PC-9 (cell line): ENCODE measurements around the gene REC114. TPM values are rescaled to one million over a fixed set of nuclear protein-coding genes. Genes with fewer than 3 reads are reported as not detected.

Experiments used
- Bru-seq: library from RNA; stranded (reverse); fragments of 400-500 nt; gene quantifications from one replicate; lab custom pipeline; 2021; lab: Mats Ljungman, UMichigan
- BruChase-seq, 2 experiments: library from RNA; stranded (reverse); fragments of 400-500 nt; gene quantifications; one replicate each; lab custom pipeline; 2021; lab: Mats Ljungman, UMichigan
- BruUV-seq: library from RNA; stranded (reverse); fragments of 400-500 nt; replicated peaks from 2 replicates; lab custom pipeline; 2021; lab: Mats Ljungman, UMichigan
- CTCF ChIA-PET: fragments of 300-600 bp; sonication (Branson Sonifier 250); formaldehyde crosslinking; loops from one replicate; lab custom pipeline; 2022; ENCODE audit warnings: antibody characterized with exemption; lab: Charles Lee
- POLR2A ChIA-PET: fragments of 300-600 bp; sonication (Branson Sonifier 250); formaldehyde crosslinking; loops from one replicate; lab custom pipeline; 2022; ENCODE audit warnings: antibody characterized with exemption; ENCODE audit not compliant: unreplicated experiment; lab: Charles Lee
- DNase-seq, 2 experiments: peaks; one replicate each; pipeline versions ENCODE4 v3.0.0 to v3.0.0-alpha.2; 2015 to 2022; ENCODE audit warnings: mixed read lengths in 1 of 2
- H2AFZ ChIP-seq: fragments of 200-600 bp; sonication (generic); 2 replicates; pipeline ENCODE4 v1.8.1; 2017; ENCODE audit warnings: antibody characterized with exemption
- H3F3A ChIP-seq: fragments of 200-600 bp; sonication (generic); 2 replicates; pipeline ENCODE4 v1.8.1; 2017; ENCODE audit warnings: antibody characterized with exemption, mild to moderate bottlenecking, low read depth; ENCODE audit not compliant: insufficient read depth
- H3K27ac ChIP-seq: fragments of 200-600 bp; sonication (generic); 2 replicates; pipeline ENCODE4 v1.6.1; 2016; ENCODE audit warnings: mixed run types
- H3K27me3 ChIP-seq: fragments of 200-600 bp; sonication (generic); 2 replicates; pipeline ENCODE4 v1.6.1; 2016; ENCODE audit warnings: low read depth, mixed run types; ENCODE audit not compliant: insufficient read depth
- H3K36me3 ChIP-seq: fragments of 200-600 bp; sonication (generic); 2 replicates; pipeline ENCODE4 v1.6.1; 2016; ENCODE audit warnings: low read depth, mixed run types
- H3K4me1 ChIP-seq: fragments of 200-600 bp; sonication (generic); replicated peaks from 2 replicates; pipeline ENCODE4 v1.6.1; 2016; ENCODE audit warnings: mixed run types; ENCODE audit not compliant: insufficient read depth
- H3K4me2 ChIP-seq: fragments of 200-600 bp; sonication (generic); 2 replicates; pipeline ENCODE4 v1.6.1; 2017; ENCODE audit warnings: mixed run types
- H3K4me3 ChIP-seq: fragments of 200-600 bp; sonication (generic); 2 replicates; pipeline ENCODE4 v1.6.1; 2016; ENCODE audit warnings: mixed run types
- H3K79me2 ChIP-seq: fragments of 200-600 bp; sonication (generic); 2 replicates; pipeline ENCODE4 v1.6.1; 2017; ENCODE audit warnings: low read depth, mixed run types
- H3K9me2 ChIP-seq: fragments of 200-600 bp; sonication (generic); 2 replicates; pipeline ENCODE4 v1.8.1; 2017; ENCODE audit warnings: mild to moderate bottlenecking; ENCODE audit not compliant: insufficient read depth
- H3K9me3 ChIP-seq: fragments of 200-600 bp; sonication (generic); 2 replicates; pipeline ENCODE4 v1.8.1; 2016; ENCODE audit warnings: low read depth; ENCODE audit not compliant: insufficient read depth
- H4K20me1 ChIP-seq: fragments of 200-600 bp; sonication (generic); 2 replicates; pipeline ENCODE4 v1.8.1; 2017; ENCODE audit not compliant: insufficient read depth
- EZH2 ChIP-seq: fragments of 200-600 bp; sonication (generic); IDR thresholded peaks from 2 replicates; pipeline ENCODE4 v1.8.0; 2017; ENCODE audit warnings: antibody characterized with exemption, low read depth
- intact Hi-C: fragments of 100-400 bp; cut with micrococcal nuclease; formaldehyde crosslinking; loops from one replicate; pipeline ENCODE4 v1.10.0; 2022; ENCODE audit not compliant: unreplicated experiment
- long read RNA-seq: library from polyadenylated mRNA; stranded (forward); transcript quantifications from one replicate; pipeline ENCODE4 v2.0.0, GENCODE V29; 2022
- total RNA-seq: library from RNA; stranded (reverse); gene quantifications from 2 replicates; pipeline ENCODE4 v1.2.3, GENCODE V29; 2021
- TF ChIP-seq, protein P1 (sequence below): fragments of 200-600 bp; sonication (generic); conservative IDR thresholded peaks from 2 replicates; pipeline ENCODE4 v1.6.1; 2017; ENCODE audit warnings: mixed run types, antibody characterized with exemption, mild to moderate bottlenecking, moderate library complexity

REC114 gene, protein sequence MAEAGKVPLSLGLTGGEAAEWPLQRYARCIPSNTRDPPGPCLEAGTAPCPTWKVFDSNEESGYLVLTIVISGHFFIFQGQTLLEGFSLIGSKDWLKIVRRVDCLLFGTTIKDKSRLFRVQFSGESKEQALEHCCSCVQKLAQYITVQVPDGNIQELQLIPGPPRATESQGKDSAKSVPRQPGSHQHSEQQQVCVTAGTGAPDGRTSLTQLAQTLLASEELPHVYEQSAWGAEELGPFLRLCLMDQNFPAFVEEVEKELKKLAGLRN
- total RNA-seq (not detected in 2 replicates), Bru-seq, nascent RNA (not detected), BruChase-seq, experiment 1, labeled RNA remaining after a 2-hour chase (percentile 1 among the genes with signal in this experiment), BruChase-seq, experiment 2, labeled RNA remaining after a 6-hour chase (not detected)
- long read RNA-seq, partial matches to known transcripts, result 0 of 1 reads
- long read RNA-seq, other reads (novel, unspliced or antisense), result 1 of 1 reads

DNA sequence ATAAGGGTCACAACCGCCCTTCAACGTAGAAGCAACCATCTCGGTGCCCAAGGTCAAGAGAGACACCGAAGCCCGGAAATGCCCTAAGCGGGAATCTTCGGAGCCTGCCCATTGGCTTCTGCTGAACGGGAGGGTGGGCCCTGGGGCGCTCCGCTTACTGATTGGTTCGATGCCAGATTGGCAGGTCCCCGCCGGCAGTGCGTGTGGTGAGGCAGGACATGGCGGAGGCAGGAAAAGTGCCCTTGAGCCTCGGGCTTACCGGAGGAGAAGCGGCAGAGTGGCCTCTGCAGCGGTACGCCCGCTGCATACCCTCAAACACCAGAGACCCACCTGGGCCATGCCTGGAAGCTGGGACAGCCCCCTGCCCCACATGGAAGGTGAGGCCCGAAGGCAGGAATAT is at the start of gene REC114:
TSS of gene REC114 (plus strand) at position 197 of the 400 bp plus-strand sequence. CDS start at position 219, 22 bp downstream.
- H4K20me1 ChIP-seq, result no peaks in the 10 kb centered on the region
- intact Hi-C loops, result no loop called here
- BruUV-seq, result no TSS peak
- POLR2A ChIA-PET, result no interaction called here
- peaks cover 4% of the 10 kb centered on the region for H3K4me1 ChIP-seq
- H3K9me3 ChIP-seq, result peaks cover 5% of the 10 kb centered on the region; the same call in 1 of the 2 replicates
- H2AFZ ChIP-seq, result no peak within 1 kb of the TSS
- H3K79me2 ChIP-seq, result no peaks in the 10 kb centered on the region
- H3K27me3 ChIP-seq, result no peaks in the 10 kb centered on the region
- TF ChIP-seq, protein P1, sequence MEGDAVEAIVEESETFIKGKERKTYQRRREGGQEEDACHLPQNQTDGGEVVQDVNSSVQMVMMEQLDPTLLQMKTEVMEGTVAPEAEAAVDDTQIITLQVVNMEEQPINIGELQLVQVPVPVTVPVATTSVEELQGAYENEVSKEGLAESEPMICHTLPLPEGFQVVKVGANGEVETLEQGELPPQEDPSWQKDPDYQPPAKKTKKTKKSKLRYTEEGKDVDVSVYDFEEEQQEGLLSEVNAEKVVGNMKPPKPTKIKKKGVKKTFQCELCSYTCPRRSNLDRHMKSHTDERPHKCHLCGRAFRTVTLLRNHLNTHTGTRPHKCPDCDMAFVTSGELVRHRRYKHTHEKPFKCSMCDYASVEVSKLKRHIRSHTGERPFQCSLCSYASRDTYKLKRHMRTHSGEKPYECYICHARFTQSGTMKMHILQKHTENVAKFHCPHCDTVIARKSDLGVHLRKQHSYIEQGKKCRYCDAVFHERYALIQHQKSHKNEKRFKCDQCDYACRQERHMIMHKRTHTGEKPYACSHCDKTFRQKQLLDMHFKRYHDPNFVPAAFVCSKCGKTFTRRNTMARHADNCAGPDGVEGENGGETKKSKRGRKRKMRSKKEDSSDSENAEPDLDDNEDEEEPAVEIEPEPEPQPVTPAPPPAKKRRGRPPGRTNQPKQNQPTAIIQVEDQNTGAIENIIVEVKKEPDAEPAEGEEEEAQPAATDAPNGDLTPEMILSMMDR, result no peak
- TF ChIP-seq EZH2, result no peak
- no peak within 1 kb of the TSS for H3K4me3 ChIP-seq
- no peaks in the 10 kb centered on the region for H3F3A ChIP-seq
- no peak for DNase-seq
- no peaks in the 10 kb centered on the region for H3K36me3 ChIP-seq
- CTCF ChIA-PET, result no interaction called here
- no peaks in the 10 kb centered on the region for H3K9me2 ChIP-seq
- H3K27ac ChIP-seq, result no peak within 1 kb of the TSS
- H3K4me2 ChIP-seq, result no peak within 1 kb of the TSS

DNA sequence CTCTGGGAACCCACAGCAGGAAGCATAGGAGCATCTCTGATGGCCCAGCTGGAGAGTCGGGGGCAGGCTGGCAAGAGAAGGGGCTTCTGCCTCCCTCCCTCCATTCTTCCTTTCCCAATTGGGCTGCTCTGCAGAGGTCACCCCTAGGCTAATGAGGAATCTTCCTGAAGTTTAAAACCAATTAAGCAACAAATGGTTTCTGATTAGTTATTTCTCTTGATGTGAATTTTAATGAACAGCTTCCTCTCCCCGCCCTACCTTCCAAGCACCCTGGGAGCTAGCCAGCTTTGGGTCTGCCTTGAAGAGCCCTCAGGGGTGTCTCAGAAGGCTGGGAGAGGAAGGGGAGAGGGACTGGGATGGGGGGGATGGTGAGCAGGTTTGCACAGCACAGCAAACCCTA is 49.6 kb upstream of the REC114 start:
- intact Hi-C loops, result no loop called here
- BruUV-seq, result no TSS peak

DNA sequence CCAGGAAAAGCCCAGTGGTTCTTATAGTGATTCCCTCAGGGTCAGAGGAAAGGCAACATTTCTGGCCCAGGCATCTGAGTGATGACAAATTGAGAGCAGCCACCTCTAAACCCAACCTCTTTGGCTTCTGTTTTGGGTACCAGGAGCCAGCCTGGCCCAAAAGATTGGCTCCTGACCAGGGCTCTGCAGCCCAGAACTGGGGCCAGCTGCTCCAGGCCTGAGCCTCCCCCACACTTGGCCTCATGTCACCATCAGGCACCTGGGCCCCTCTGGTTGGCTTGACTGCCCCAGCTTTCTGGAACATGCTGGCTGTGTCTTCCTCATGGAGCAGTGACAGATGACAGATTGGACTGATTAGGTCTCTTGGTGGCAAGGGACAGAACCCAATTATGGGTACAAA is 48.2 kb upstream of the REC114 start:
- no peak overlapping the region for H3K4me2 ChIP-seq
- no peaks in the 10 kb centered on the region for H4K20me1 ChIP-seq
- H3K4me3 ChIP-seq, result no peak overlapping the region
- H3K79me2 ChIP-seq, result no peaks in the 10 kb centered on the region
- BruUV-seq, result no TSS peak
- DNase-seq, result no peak
- H3K27me3 ChIP-seq, result 0 out of 2 replicates have a peak, but pooled peaks cover 6% of the 10 kb centered on the region
- H3K27ac ChIP-seq, result no peak overlapping the region
- ChIA-PET CTCF (no interaction called here), POLR2A (no interaction called here)
- no peak overlapping the region for H2AFZ ChIP-seq
- H3K36me3 ChIP-seq, result no peaks in the 10 kb centered on the region
- H3K9me2 ChIP-seq, result no peaks in the 10 kb centered on the region
- TF ChIP-seq, protein P1, result no peak
- TF ChIP-seq EZH2, result no peak
- H3K9me3 ChIP-seq, result no peaks in the 10 kb centered on the region
- no peaks in the 10 kb centered on the region for H3K4me1 ChIP-seq
- intact Hi-C loops, result no loop called here
- no peaks in the 10 kb centered on the region for H3F3A ChIP-seq

More for the DNA sequence above, 49.6 kb upstream of the REC114 start:
- ChIA-PET POLR2A (no interaction called here), CTCF (no interaction called here)
- Histone ChIP-seq H2AFZ (no peak overlapping the region), H3K4me3 (no peak overlapping the region), H4K20me1 (no peaks in the 10 kb centered on the region), H3K4me1 (0 out of 2 replicates have a peak, but pooled peaks cover under 1% of the 10 kb centered on the region), H3K4me2 (no peak overlapping the region), H3K27ac (no peak overlapping the region), H3K9me2 (no peaks in the 10 kb centered on the region), H3F3A (peaks cover 8% of the 10 kb centered on the region), H3K79me2 (no peaks in the 10 kb centered on the region), H3K36me3 (no peaks in the 10 kb centered on the region), H3K9me3 (no peaks in the 10 kb centered on the region; the same call in 1 of the 2 replicates), H3K27me3 (0 out of 2 replicates have a peak, but pooled peaks cover 6% of the 10 kb centered on the region)
- TF ChIP-seq, protein P1, result no peak
- TF ChIP-seq EZH2, result no peak
- no peak for DNase-seq
